GM12865 (cell line): ENCODE data around the gene DMGDH.

Experiments used
- DNase-seq: peaks from one replicate; pipeline ENCODE4 v3.0.0; 2010; ENCODE audit warnings: low read depth
- H3K4me3 ChIP-seq: 2 replicates; pipeline ENCODE4 v1.5.1; 2011; ENCODE audit warnings: mild to moderate bottlenecking, low read depth, low read length, control low read depth
- CTCF ChIP-seq: IDR thresholded peaks from 2 replicates; pipeline ENCODE4 v1.5.1; 2011; ENCODE audit warnings: low read length, control low read depth, low read depth, inconsistent platforms; ENCODE audit not compliant: insufficient read depth; ENCODE audit errors: missing control alignments

Gene DMGDH

GRCh38 chr5:79047199-79047598 is 22.3 kb downstream of the DMGDH start:
- no peak for TF ChIP-seq CTCF
- DNase-seq = no peak
- H3K4me3 ChIP-seq = no peak overlapping the region

- H3K4me3 ChIP-seq = no peak overlapping the region
- no peak for DNase-seq
- no peak for TF ChIP-seq CTCF
Observed at GRCh38 chr5:79042188-79042587, 27.3 kb downstream of the DMGDH start.

GRCh38 chr5:79036769-79037168 is 32.7 kb downstream of the DMGDH start:
- H3K4me3 ChIP-seq = no peak overlapping the region
- no peak for DNase-seq
- no peak for TF ChIP-seq CTCF

- DNase-seq = no peak
- no peak for TF ChIP-seq CTCF
Observed at GRCh38 chr5:79035237-79035636, 34.2 kb downstream of the DMGDH start.

GRCh38 chr5:79032782-79033181 is 36.7 kb downstream of the DMGDH start:
- no peak overlapping the region for H3K4me3 ChIP-seq
- DNase-seq = no peak
- TF ChIP-seq CTCF = no peak

More at GRCh38 chr5:79035237-79035636, 34.2 kb downstream of the DMGDH start:
- H3K4me3 ChIP-seq = no peak overlapping the region

GRCh38 chr5:79032031-79032695 is 37.3 kb downstream of the DMGDH start:
- no peak for DNase-seq
- no peak for TF ChIP-seq CTCF

GRCh38 chr5:79031485-79031867 is 38.0 kb downstream of the DMGDH start:
- no peak for TF ChIP-seq CTCF
- H3K4me3 ChIP-seq = no peak overlapping the region
- DNase-seq = no peak

More at GRCh38 chr5:79032031-79032695, 37.3 kb downstream of the DMGDH start:
- no peak overlapping the region for H3K4me3 ChIP-seq
